HG03442 (cell line): ENCODE results near the gene ZNF66.
"Not testable (repeated sequence)": the region's sequence is repeated elsewhere in the genome, so short reads cannot be mapped to it uniquely, and the experiment has no call there.

Experiments
- ATAC-seq: cut with Tn5 transposase; IDR thresholded peaks from one replicate; pipeline ENCODE4 v1.9.1; 2021; ENCODE audit warnings: mild to moderate bottlenecking, moderate library complexity; ENCODE audit not compliant: unreplicated experiment

Gene ZNF66

GRCh38 chr19:20776083-20777076, at the start of gene ZNF66:
ZNF66 (plus strand) TSS chr19:20776304; CDS start chr19:20776448, 144 bp downstream.
- peak; percentile 99 for ATAC-seq

GRCh38 chr19:20750169-20750568, 25.9 kb upstream of the ZNF66 start:
- ATAC-seq, result not testable (repeated sequence)

- not testable (repeated sequence) for ATAC-seq
These were observed 23.8 kb upstream of the ZNF66 start for GRCh38 chr19:20752291-20752690.

GRCh38 chr19:20769225-20769736, 6.8 kb upstream of the ZNF66 start:
- ATAC-seq, result not testable (repeated sequence)

GRCh38 chr19:20787786-20788185, 11.7 kb downstream of the ZNF66 start:
- ATAC-seq, result no peak

- no peak for ATAC-seq
These were observed 15.7 kb downstream of the ZNF66 start for GRCh38 chr19:20791806-20792205.

- not testable (repeated sequence) for ATAC-seq
These were observed 30.5 kb downstream of the ZNF66 start for GRCh38 chr19:20806311-20807262.

GRCh38 chr19:20840371-20840770, 64.3 kb downstream of the ZNF66 start:
- no peak for ATAC-seq
